GM19239 (cell line): ENCODE measurements around the gene NPEPL1.

Source experiments
- DNase-seq: peaks from one replicate; pipeline ENCODE4 v3.0.0; 2011; ENCODE audit warnings: low spot score; ENCODE audit not compliant: insufficient read length
- FAIRE-seq: peaks from 2 replicates; lab custom pipeline; 2011; peaks lifted over from hg19 to GRCh38; lab: Jason Lieb, UNC

Gene NPEPL1

GRCh38 chr20:58698741-58699622, 6.4 kb downstream of the NPEPL1 start:
- FAIRE-seq (no peak), DNase-seq (no peak)

DNA sequence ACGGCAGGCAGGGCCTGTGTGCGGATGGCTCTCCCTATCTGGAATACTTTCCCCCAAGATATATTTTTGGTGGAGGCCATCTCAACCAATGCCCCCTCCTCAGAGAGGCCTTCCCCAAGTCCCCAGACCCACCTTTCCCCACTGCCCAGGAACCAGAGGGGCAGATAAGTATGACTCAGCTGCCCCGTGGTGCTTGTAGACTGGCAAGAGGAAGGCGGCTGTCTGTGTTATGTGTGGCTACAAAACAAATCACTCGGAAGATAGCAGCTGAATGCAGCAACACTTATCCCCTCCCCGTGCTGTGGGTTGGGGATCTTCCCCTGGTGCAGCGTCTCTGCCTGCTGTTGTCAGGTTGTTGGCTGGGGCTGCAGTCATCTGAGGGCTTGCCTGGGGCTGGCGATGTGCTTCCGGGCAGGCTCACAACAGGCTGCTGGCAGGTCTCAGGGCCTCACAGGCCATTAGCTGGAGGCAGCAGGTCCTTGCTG, 7.1 kb downstream of the NPEPL1 start:
- DNase-seq (no peak), FAIRE-seq (no peak)

DNA sequence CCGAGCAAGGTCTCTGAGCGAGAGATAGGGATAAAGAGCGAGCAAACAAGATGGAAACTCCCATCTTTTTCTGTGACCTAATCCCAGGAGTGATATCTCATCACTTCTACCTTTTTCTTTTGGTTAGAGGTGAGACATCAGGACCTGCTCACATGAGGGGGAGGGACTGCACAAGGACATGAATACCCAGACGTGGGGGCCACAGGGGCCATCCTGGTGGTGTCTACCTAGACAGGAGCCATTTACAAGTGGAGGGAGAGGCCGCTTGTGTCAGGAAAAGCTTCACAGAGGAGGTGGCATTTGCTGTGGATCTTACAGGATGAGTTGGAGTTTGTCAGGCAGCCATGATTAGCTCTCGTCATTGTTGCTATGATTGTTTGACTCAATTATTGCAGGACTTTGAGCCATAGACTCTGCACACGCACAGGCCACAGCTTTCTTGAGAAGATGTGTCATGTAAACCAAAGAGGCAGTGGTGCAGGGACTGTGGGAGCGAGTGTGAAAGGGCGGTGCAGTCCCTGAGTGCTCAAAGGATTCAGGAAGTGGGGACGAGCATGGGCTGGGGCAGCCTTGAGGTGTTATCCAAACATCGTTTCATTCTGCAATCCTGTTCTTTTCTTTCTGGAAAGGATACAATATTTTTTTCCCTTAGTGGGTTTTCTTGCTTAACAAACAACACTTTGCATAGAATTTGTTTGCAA, 7.7 kb downstream of the NPEPL1 start:
- no peak for FAIRE-seq
- no peak for DNase-seq

- DNase-seq (no peak), FAIRE-seq (no peak)
Observed at GRCh38 chr20:58700823-58701222, 8.2 kb downstream of the NPEPL1 start.

DNA sequence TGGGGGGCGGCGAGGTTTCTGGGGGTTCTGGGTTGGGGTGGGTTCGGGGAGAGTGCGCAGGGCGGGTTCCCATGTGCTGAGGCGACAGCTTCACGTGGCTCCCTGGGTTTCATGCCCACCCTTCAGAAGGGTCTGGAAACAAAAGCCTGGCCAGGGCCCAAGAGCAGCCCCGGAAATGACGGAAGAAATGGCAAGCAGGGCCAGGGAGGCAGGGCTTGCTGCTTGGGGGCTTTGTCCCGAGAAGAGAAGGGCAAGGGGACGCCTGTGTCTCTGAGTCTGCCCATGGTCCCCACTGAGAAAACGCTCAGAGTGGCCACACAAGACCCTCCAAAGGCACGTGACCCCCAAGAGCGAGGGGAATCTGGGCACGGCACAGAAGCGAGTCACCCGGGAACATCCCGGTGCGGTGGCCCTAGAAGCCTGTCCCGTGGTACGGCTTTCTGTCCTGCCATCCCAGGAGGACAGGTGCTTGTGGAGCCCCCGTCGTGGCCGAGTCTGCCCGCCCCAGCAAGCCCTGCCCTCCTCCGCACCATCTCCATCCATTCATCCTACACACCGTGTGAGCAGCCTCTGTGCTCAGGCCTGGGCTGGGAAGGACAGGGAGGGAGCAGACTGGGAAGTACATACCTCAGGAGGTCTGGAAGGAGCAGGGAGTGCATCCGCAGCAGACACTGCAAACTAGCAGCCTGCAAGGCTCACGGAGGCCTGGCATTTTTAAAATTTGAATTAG, 9.0 kb downstream of the NPEPL1 start:
- no peak for DNase-seq
- no peak for FAIRE-seq

DNA sequence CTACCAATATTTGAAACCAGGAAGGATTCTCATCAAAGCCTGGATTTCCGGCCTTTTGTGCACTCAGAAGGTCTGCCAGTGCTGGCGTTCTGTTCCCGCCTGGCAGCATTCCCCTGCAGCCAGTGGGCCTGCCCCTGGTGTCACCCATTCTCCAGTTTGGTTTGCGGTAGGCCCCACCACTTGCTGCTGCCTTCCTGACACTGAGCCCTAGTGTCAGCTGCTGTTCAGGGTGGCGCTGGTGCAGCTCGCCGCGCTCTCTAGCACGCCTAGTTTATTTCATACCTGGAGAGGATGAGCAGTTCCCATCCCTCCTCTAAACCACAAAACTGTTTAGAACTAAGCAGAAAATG, 9.5 kb downstream of the NPEPL1 start:
- no peak for FAIRE-seq

GRCh38 chr20:58702859-58703648, 10.5 kb downstream of the NPEPL1 start:
- FAIRE-seq: no peak
- DNase-seq: no peak

More for the DNA sequence above, 9.5 kb downstream of the NPEPL1 start:
- DNase-seq: no peak

DNA sequence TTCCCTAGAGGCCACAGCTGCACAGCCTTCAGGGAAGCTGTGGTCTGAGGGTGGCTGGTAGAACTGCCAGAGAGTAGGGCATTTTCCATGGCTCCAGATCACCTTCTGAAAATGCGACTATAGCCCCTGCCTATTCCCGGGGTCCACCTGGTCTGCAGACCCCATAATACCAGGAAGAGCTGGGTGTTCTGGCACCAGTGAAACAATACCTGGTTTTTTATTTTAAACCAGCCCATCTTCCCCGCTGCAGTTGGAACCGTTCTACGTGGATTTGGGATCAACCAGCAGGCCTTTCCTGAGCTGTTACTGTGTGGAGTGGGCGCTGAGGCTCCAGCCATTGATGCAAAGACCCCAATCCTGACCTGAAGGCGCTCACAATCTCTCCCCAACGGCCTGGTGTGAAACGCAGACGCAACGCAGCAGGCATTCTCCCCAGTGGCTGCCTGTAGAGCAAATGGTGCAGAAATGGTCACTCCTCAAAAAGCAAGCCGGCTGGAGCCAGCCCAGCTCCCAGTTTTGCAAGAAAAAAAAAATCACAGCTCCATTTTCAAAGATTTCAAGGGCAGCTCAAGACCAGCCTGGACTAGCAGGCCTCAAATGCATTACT, 11.3 kb downstream of the NPEPL1 start:
- DNase-seq (no peak), FAIRE-seq (no peak)

DNA sequence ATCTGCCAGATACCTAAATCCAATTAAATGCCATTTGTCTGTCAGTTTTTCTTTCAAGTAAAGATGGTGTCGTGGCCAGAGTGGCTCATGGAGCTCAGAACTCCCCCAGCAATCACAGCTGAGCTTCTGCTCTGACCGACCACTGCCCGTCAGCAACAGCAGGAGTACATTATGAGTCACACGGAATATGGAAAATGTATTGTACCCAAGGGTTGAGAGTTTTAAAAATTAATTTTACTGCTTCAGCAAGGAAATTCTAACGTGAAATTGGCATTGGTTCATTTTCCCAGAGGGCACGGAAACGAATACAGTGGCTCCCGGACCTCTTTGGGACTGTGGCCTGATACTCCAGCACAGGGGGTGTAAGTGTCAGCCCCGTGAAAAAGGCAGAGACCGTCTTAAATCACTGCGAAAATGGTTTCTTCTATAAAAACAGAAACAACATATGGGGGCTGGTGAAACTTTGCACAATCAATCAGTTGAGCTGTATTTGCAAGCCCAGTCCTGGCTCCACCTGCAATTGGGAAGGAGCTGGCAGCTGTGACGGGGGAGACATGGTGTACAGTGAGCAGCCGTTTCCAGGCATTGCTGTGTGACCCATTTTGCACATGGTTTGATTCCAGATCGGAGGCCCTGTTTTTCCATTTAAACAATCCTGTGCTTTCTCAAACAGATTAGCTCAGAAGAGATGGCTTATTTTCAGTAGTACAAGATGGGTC, 12.8 kb downstream of the NPEPL1 start:
- FAIRE-seq (no peak), DNase-seq (no peak)

DNA sequence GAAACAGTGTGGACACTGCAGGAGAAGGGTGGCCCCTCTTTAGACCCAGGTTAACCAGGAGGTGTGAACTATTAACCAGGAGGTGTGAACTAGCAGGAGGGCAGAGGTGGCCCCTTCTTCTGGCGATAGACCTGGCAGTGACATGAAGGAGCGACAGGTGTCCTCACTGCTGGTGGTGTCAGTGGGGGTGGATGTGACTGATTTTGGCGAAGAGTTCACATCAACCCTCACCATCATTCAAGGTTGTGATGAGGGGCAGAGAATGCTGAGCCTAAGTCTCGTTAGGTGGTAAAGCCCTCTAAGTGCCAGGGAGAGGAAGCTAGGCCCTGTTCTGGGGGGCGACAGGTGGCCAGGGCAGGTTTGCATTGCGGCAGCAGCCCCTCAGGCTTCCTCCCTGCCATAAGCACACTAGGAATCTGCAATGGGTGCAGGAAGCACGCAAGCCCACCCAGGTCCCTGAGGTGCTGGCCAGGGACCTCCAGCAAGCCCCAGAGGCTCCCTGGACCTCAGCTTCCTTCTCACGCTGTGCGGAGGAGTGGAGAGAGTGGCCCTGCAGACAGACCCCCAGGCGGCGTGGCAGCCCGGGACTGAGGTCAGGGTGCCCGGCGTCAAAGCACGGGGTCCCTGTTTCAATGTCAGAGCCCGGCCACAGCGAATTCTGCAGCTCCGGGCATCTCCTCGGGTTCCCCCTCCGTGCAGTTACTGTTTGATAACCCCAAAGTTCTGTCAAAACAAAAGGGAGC, 13.7 kb downstream of the NPEPL1 start:
- FAIRE-seq (no peak), DNase-seq (no peak)

DNA sequence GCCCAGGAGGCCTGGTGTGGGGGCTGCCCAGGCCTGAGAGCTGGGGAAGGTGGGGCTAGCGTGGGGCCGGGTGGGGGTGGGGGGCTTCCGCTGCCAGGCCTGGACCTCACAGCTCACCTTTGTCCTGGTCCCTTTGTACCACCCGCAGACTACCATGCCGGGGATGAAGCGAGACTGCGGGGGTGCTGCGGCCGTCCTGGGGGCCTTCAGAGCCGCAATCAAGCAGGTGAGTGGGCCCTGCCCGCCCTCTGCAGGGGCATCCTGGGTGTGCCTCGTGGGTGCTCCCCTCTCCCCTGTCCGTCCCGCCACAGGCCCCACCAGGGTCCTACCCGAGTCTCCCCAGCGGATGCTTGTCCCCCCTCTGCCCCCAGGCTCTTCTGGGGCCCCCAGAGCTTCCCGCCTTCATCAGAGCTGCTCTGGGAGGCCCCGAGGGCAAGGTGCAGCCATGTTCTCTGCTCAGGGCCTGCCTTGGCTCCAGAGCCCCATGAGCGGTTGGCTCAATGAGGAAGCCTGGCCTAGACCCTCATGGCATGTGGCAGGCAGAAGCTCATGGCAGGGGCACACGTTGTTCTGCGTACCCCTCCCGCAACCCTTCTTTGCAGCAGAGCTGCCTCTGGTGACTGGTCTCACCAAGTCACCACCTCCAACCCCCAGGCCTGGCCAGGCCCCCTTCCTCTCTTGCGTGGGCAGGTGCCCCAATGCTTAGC, 14.5 kb downstream of the NPEPL1 start:
- FAIRE-seq (no peak), DNase-seq (no peak)

GRCh38 chr20:58707770-58708169, 15.2 kb downstream of the NPEPL1 start:
- DNase-seq: no peak
- FAIRE-seq: no peak

DNA sequence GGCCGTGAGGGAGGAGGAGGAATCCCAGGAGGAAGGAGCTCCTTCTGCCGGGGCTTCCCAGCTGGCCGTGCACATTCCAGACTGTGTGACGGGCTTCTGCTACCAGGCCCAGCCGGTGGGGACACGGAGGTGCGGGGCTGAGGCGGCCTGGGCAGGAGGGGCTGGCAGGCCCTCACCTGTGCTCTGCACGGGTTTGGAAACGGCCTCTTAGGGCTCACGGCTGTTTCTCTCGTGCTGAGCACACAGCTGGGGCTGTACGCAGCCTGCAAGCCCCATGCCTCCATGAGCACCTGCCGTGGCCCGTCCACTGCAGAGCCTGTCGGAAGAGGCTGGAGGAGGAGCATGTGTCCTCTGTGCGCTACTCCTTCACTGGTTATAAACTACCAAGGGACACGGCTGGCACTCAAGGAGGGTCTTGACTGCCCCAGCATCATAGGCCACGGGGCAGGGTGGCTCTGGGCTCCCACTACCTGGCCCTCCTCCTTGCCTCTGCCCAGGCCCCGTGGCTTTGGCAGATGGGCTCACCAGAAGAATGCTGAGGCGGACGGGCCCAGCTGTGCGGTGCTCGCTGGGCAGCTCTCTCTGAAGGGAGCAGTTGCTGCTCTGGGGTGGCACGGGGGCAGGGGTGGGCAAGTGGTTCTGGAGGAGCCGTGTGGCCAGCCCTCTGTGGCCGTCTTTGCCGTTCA, 15.8 kb downstream of the NPEPL1 start:
- FAIRE-seq: no peak
- DNase-seq: no peak

DNA sequence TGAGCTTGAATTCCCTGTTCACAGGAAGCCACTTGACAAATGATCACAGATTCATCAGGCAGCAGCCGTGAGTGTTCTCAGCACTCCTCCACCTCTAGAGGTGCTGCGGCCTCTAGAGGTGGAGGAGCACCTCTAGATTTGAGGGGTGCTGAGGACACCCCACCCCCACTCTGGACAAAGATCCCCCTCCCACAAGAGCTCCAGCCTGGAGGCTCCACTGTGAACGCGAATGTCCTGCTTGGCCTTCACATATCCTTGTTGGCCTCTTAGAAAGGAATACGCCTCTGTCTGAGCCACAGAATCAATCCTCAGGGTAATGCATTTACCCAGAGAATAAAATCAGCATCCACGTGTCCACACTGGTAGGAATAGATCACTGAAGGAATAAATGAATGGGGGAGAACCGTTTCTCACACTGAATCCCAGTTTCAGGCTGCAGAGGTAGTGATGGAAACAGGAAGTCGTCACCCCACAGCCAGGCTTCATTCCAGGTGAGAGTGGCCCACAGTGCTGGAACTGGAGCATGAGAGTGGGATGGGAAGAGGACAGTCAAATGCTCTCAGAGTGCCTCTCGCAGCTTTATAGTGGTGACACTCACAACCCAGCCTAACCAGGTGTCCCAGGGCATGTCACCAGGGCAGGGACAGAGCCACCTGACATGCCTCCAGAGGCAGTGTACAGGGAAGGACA, 16.6 kb downstream of the NPEPL1 start:
- no peak for FAIRE-seq
- DNase-seq: no peak

DNA sequence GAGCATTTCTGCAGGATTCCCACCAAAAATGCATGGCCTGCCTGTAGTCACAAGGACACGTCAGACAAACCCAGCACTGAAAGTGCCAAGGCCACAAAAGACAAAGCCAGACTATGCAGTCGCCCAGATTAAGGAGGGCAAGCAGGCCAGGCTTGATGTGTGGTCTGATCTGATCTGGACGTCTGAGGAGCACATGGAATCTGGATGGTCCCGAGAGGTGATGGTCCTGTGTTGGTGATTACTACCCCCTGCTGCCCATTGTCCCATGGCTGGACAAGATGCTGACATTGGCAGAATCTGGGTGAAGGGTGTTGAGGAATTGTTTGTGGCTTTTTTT, 17.1 kb downstream of the NPEPL1 start:
- FAIRE-seq (no peak), DNase-seq (no peak)

GRCh38 chr20:58710481-58711265, 18.1 kb downstream of the NPEPL1 start:
- FAIRE-seq (no peak), DNase-seq (no peak)
